HG02973 (cell line): ENCODE results near the gene CYBC1.

ENCODE experiments used
- ATAC-seq: cut with Tn5 transposase; IDR thresholded peaks from one replicate; pipeline ENCODE4 v1.9.1; 2021; ENCODE audit warnings: moderate library complexity; ENCODE audit not compliant: unreplicated experiment

CYBC1 gene

DNA sequence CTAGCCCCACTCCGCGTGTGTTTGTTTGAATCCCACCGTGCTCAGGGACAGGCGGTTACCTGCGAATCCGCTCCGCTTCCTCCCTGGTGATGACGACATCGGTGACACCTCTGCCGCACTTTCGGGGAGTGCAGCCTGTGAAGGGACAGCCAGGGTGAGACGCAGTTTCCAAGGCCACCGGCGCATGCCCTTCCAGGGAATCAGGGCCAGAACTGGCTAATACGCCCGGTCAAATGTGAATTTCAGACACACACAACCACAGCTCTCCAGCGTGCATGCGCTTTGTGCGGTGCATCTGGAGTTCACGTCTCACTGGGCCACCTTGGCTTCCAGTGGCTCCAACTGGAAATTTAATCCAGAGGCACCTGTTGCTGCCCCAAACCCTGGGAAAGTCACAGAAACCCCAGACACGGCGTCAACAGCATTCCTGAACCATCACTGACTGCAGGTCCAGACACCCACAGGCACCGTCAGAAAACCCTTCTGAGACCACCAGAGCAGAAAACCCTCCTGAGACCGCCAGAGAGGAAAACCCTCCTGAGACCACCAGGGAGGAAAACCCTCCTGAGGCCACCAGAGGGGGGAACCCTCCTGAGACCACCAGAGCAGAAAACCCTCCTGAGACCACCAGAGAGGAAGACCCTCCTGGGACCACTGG lies 39.0 kb downstream of the CYBC1 start:
- no peak for ATAC-seq

DNA sequence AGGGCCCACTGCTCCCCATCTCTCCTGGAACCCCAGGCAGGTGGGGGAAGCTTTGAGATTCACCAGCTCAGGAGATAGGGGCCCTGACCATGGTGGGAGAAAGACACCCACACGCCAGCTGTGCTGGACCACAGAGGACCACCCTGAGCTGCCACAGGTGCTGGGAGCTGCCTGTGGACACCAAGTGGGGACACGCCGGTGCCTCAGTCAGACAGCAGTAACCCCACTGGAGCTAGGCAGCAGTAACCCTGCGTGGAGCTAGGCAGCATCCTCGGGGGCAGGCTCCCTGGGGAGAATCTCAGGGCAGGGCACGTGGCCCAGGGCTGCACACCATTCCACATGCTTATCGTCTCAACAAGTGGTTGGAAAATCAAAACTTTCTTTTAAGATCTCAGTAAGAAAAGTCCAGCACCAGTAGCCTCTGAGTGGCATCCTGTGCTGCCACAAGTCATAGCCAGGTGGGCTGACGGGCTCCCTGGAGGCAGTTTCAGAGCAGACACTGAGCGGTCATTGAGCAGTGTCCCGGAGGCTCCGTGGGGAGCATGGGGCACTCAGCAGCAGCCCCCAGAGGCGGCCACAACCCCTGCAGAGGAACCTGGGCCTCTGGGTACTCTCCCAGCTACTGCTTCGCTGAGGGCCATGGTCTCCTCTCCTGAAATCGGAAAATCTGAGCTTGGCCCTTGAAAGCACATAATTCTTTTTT lies 40.4 kb downstream of the CYBC1 start:
- no peak for ATAC-seq

DNA sequence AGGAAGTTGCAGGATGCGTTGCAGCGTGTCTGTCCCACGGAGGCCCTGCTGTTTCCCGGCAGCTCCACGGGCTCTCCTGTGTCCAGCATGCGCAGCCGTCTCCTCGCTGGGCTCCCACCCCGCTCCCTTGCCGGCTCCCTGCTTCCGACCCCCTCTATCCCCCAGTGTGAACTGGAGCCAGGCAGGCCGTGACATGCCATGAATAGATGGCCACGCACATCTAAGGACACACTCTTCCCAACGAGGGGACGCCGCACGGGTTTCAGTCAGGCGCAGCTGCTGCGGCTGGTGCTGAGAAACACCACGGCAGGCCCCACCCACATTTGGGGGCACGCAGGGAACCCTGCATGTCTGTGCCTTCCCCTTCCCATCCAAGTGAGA lies 41.6 kb downstream of the CYBC1 start:
- ATAC-seq: no peak

DNA sequence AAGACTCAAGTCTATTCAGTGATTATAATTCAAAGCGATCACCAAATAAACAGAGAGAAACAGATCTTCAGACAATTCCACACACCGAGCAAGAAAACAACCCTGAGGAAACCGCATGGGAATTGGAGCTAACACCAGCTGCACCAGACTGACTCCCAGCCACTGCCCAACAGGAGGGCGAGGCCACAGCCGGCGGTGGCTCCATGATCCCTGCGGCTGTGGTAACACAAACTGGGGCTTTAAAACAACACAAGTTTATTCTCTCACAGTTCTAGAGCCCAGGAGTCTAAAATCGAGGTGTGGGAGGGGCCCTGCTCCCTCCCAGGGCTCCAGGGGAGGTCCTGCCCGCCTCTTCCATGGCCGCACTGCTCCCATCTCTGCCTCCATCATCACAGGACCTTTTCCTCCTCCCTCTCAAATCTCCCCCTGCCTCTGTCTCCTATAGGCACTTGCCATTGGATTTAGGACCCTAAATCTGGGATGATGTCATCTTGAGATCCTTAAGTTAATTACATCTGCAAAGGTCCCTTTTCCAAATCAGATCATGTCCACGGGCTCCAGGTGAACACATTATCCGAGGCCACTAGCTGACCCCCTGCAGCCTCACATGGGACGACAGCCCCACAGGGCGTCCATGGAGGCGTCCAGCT lies 42.1 kb downstream of the CYBC1 start:
- no peak for ATAC-seq

DNA sequence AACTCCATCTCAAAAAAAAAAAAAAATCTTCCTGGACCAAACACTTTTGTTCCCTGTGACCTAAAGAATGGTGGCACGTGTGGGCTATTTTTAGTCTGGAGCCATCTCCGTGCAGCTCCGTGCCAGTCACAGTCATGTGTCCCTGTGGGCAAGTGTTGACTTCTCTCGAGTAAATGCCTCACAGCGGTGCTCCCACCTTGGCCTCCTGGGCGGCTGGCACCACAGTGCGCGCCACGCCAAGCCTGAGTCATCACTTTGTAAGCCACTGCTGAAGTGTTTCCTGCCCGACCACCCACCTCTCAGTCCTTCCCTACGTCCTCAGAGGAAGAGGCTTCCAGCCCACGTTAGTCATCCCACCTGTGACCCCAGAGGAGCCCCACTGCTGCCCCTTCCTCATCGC lies 43.3 kb downstream of the CYBC1 start:
- ATAC-seq: no peak

DNA sequence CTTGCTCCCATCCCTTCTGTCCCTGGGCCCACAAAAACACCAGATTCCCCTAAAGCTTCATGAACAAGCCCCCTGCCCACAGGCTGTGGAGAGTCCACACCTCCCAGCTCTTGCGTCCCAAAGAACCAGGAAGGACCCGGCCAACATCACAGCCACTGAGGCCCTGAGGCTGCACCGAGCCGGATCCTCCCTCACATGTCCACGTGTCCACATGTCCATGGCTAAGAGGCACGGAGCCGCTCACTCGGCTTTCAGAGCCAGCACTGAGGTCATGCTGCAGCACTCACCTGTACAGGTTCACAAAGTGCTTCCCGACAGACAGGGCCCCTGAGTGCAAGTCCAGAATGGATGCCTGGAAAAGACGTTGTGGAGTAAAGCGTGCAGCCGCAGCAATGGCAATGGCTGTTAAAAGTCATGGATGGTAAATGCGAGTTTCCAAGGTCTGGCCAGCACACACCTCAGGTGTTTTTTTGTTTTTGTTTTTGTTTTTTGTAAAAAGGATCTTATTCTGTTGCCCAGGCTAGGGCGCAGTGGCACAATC lies 44.4 kb downstream of the CYBC1 start:
- ATAC-seq: no peak

DNA sequence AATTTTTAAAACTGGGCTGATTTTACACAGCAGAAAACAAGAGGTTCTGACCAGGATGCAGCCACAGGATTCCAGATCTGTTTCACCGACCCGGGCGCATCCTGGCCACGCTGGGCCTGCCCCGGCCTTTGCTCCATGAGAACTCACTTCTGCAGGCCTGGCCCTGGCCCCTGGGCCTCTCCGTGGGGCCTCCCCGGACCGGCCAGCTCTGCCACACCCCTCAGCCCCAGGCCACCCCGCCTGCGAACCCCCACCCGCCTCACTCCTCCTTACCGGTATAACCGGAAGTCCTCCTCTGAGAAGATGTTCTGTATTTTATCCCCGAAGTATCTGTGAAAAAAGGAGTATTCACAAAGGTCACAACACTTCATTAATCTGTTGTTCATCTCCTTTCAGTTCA lies 45.5 kb downstream of the CYBC1 start:
- ATAC-seq: no peak

DNA sequence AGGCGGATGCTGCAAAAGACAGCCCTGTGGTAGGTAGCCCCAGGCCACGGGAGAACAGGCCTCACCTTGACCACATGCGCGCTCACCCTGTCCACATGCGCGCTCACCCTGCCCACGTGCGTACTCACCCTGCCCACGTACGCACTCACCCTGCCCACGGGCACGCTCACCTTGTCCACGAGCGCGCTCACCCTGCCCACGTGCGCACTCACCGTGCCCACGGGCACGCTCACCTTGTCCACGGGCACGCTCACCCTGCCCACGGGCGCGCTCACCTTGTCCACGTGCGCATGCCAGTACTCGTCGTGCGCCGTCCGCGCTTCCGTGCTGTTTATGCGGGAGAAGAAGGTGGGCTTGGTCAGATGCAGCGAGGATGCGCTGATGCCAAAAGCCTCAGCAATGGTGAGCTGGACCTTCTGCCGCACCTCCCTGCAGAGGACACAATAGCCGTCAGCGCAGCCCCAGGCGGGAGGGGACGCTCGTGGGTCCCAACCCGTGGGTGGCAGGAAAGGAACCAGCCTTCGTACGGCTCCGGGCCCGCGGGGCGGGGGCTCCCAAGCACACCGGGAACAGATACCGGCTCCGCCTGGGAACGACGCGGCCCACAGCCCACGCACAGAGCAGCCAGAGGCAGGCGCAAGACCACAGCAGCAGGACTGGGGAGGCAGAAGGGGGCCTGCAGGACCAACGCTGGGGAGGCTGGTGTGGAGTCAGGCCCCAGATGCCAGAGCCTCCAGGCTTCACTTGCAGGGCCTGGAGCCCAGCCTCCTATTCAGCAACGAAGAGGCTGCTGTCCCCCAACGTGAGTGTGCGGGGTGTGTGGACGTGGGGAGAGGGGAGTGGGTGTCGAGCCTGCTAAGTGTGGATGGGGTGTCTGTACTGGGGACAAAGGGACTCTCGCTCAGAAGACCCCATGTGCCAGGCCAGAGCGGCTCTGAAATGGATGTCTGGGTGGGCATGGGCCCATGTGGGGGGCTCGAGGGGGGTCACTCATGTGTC lies 46.6 kb downstream of the CYBC1 start:
- no peak for ATAC-seq

DNA sequence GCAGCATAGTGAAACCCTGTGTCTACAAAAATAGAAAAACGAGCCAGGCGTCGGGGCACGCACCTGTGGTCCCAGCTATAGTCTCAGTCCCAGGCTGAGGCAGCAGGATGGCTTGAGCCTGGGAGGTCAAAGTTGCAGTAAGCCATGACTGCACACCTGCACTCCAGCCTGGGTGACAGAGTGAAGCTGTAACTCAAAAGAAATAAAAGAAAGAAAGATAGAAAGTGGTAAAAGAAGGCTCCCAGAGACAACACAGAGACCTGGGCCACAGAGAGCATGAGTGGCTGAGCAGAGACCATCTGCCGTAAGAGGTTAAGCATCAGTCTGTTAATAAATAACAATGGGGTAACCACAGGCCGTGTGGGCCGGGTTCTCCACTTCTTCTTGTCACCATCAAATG lies 47.7 kb downstream of the CYBC1 start:
- no peak for ATAC-seq

DNA sequence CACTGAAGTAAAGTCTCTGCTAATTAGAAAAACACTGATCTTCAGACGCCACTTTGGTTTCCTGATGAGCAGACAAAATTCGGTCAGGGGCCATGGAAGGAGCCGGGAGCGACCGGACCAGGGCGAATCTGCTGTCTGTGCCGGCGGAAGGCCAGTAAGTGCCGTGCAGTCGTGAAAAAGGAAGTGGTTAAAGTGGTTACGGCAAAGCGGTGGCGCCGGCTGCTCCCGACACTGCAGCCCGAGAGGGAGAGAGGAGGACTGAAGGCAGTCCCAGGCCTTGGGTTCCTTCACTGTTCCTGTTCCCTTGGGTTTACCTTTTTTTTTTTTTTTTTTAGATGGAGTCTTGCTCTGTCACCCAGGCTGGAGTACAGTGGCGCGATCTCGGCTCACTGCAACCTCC lies 49.7 kb downstream of the CYBC1 start:
- ATAC-seq: no peak

DNA sequence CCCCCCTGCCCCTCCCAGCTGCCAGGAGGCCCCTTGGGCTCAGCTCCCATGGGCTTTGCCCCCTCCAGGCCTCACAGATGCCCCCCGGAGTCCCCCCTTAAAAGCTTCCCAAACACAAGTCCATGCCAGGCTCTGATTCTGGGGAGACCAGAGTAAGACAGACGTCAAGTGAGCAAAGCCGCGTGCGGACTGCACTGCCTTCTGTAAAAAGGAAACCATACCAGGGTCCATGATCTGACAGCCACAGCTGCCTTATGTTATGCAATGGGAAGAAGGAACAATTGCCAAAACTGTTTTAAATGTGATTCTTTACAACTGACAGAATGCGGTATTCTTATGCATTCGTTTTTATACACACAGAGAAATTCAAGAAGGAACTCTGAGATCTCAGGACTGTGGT lies 50.3 kb downstream of the CYBC1 start:
- no peak for ATAC-seq

DNA sequence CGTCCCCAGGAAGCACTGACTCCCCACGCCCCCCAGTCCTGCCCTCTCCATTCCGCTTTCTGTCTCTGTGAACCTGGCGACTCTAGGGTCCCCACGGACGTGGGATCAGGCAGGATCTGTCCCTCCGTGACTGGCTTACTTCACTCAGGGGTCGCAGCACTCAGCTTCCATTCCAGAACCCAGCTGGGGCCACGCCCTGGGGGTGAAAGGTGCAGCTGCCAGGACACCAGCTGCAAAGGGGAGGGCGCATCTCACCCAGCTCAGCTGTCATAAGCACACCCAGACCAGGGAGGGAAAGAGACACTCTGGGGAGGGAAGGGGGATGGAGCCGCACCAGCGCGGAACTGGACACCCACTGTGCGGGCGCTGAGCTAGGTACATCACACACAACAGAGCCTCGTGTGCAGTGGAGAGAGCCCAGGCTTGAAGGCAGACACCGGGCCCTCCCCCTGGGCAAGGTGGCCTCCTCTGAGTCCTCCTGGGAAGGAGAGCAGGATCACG lies 50.9 kb downstream of the CYBC1 start:
- ATAC-seq: no peak

DNA sequence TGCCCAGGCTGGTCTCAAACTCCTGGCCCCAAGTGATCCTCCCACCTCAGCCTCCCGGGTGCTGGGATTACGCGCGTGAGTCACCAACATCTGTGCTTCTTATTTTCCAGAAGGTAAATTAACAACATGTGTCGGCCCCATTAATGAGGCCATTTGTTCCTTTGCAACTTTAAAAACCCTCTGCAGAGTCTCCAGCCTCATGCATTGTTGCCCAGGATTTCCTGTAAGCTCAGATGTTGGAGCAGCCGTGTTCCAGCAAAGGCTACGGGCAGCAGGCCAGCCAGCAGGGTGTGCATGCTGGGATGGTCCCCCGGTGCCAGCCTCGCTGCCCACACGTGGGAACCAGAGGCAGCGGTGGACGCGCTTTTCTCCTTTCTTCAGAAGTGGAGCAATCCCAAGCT lies 51.5 kb downstream of the CYBC1 start:
- no peak for ATAC-seq

DNA sequence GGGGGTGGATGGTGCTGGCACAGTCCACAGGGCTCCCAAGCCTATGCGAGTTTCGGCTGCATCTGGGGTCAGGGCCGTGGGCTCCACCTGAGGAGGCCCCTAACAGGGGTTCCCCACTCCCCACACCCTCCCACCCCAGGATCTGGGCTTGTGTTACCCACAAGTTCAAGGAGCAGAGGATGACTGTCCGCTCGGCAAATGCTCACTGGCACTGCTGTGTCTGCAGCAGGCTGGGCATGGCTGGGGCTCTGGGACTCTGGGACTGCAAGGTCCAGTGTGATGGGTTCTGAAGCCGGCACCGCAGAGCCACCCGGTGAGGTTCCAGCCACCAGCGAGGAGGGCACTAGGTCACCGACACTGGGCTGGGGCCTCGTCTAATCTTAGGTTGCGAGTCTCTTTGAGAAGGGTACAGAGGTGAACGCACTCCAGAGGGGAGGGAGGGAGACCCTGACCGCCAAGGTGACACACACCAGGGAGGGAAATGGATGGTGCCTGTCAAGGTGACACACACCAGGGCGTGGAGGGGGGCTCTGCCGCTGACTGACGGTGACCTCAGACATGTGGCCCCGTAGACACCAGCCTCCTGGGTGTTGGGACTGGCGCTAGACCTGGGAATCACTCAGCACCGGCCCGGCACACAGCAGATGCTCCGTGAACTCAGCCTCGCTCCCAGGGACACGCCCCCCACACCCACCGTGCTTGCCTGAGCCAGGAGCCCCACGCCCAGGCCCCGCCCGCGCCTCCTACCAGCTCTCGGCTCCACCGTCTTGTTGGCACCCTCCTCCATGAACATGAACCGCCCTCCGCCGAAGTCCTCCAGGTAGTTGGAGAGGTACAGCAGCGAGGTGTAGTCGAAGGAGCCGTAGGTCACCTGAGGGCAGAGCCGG lies 52.9 kb downstream of the CYBC1 start:
- no peak for ATAC-seq

DNA sequence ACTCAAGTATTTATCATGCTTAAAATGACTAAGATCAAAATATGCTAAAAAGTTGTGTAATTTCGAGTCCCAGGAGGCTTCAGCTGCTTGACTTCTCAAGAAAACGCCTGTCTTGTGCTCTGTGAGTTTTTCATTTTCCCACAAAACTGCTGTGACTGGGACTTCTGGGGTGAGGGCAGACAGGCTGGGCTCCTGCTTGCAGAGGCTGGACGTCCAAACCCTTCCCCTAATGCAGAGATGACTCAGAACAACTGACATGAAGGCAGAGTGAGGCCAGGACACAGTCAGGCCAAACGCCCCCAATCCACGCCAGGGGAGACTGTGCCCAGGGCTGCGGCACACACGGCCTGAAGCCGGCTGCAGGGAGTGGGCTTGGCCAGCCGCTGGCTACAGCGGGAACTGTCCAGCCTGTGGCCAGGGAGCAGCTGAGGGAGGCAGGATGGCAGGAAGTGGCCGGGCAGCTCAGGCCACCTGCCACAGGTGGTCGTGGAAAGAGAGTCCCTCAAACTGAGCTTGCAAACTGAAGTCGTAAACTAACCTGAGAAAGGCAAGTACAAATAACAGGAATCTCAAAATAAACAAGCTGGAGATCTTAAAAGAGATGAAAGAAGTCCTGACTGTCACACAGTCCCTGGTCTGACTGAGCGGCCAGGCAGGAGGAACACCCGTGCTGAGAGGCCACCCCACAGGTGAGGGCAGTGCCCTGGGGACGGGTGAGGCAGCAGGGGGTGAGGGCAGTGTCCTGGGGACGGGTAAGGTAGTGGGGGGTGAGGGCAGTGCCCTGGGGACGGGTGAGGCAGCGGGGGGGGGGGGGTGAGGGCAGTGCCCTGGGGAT lies 53.7 kb downstream of the CYBC1 start:
- no peak for ATAC-seq

DNA sequence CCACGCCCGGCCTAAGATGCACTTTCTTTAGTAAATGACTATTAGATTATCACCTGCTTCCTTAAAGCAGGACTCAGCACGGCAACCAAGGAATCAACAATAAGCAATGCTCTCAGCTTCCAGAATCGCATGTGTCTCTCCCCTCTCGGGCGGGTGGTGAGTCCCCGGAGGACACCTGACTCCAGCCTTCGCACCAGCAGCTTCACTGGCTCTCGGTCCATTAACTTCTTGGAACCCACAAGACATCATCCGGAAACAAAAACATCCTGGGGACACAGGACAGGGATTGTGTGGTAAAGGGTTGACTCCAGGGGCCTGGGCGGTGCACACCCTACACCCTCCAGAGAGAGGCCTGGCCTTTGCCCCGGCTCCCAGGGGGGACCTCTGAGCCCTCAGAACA lies 56.3 kb downstream of the CYBC1 start:
- ATAC-seq: no peak

DNA sequence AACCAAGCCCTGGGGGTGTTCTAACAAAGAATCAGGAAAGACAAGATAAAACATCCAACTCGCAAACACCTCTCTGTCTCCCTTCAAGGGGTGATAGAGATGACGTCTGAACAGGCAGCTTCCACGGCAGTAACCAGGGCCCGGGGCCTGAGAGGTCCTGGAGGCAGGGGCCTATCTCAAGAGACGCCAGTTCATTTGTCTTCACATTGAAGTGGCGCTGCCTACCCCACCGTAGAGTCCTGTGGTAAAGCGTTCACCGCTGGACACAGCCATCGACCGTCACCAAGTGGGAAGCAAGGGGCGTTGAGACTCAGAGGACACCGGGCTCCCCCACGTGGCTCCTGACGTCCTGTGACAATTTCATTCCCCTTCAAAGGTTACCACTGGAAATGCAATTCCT lies 57.6 kb downstream of the CYBC1 start:
- no peak for ATAC-seq
